SK-MEL-5 (cell line): ENCODE results near the gene LY6G6F. TPM values are rescaled to one million over a fixed set of nuclear protein-coding genes. Genes with fewer than 3 reads are reported as not detected.
"Not testable (repeated sequence)": the region's sequence is repeated elsewhere in the genome, so short reads cannot be mapped to it uniquely, and the experiment has no call there.

Source experiments
- DNase-seq: peaks from one replicate; pipeline ENCODE4 v3.0.0-alpha.2; 2016; ENCODE audit warnings: low read depth, low spot score
- in situ Hi-C: cut with HindIII; loops from 2 replicates; pipeline ENCODE4 v1.10.0; 2016; ENCODE audit warnings: low sequenced_read_pairs, high pct_unique_total_duplicates, low pct_unique_long_range_greater_than_20kb
- total RNA-seq: library from RNA; depleted of rRNA; stranded (reverse); fragments of >200 nt; shearing (Covaris generic); gene quantifications from 2 replicates; pipeline ENCODE4 v1.2.3, GENCODE V29; 2014

The LY6G6F gene
- total RNA-seq, 1 experiment from 2014 or later, result not detected

GRCh38 chr6:31692353-31692752 lies 14.3 kb upstream of the LY6G6F start:
- DNase-seq, result no peak
- in situ Hi-C loops, result no loop called here

DNA sequence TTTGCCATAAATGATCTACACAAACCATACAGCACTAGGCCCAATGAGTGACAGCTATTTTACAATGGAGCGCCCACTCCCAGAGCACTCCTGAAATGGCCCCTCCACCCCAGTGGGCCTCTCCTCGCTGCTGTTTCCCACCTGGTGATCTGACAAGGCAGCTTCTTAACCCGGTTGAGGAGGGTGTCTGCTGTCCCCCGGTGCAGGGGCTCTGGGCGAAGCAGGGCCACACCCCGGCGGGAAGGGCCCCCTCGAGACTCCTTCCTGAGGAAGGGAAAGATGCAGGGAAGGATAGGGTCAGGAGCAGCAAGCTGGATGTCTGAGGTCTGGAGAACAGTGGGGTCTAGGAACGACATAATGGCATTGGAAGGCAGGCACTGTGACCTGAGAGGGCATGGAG lies 13.8 kb upstream of the LY6G6F start:
- in situ Hi-C loops, result no loop called here
- DNase-seq, result no peak

DNA sequence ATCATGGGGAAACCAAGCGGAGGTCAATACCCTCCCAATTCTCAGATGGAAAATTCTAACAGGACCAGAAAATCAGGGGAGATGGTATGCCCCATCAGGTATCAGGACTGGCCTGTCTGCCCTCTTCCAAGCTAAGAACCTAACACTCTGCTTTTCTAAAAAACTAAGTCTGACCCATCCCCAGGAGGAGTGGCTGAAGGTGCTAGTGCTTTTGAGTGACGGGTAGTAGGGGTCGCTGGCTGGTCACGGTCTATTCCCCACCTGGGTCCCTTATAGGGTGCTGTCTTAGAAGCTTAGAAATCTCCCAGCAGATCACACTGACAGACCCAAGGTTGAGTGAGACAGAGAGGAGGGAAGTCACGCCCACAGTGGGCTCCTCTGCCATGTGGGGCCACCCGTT lies 13.1 kb upstream of the LY6G6F start:
- in situ Hi-C loops, result no loop called here
- DNase-seq, result no peak

DNA sequence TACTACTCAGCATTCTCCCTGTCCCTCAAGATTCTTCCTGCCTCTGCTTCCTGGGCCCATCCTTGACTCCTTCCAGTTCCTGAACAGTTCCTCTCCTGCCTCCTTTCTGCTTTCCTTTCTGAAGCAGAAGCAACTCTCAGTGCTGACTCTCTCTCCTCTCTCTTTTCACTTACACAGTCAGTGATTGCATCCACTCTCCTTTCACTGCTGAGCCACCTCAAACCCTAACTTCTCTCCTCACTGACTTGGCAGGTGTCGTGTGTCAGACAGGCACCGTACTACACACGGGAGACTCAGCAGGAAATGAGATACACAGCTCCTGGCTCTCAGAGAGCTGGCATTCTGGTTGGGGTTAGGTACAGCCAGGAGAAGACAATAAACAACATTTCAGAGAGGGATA lies 9.1 kb upstream of the LY6G6F start:
- in situ Hi-C loops, result no loop called here
- no peak for DNase-seq

DNA sequence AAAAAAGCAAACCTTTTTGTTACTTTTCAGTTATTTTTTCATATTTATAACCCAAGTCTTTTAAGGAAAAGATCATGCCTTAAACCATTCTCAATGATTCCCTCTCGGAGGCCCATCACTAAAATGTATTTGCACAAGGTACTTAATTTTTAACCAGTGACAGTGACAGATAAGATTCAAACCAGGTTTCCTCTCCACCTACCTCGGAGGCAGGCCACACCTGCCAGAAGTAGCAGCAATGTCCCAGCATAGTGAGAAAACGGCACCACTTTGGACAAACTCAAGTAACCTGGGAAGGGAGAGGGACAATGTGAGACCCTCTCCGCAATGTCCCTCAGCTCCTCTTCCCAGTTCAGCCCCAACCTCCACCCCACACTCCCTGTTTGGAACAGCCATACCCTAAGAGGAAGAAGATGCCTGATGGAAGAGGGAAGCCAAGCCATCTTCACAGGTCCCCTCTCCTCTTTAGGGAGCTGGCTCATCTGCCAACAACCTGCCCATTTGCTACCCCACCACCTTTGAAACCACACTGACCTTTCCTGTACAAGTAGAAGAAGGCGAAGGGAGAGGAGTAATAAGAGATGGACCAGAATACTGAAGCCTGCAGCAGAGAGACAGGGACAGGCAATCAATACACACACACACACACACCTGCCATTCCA lies 5.8 kb upstream of the LY6G6F start:
- DNase-seq, result no peak
- in situ Hi-C loops, result no loop called here

GRCh38 chr6:31701666-31702404 lies 4.8 kb upstream of the LY6G6F start:
- no peak for DNase-seq
- in situ Hi-C loops, result no loop called here

GRCh38 chr6:31702405-31702818 lies 4.3 kb upstream of the LY6G6F start:
- peak; percentile 4 for DNase-seq
- in situ Hi-C loops, result no loop called here

GRCh38 chr6:31702819-31703716 lies 3.6 kb upstream of the LY6G6F start, which contains the start of gene ABHD16A:
Gene ABHD16A (minus strand): TSS chr6:31703324. CDS start chr6:31703281, 43 bp downstream.
- DNase-seq, result peak; percentile 98
- in situ Hi-C loops, result no loop called here

GRCh38 chr6:31705931-31706330 lies 735 bp upstream of the LY6G6F start:
- DNase-seq, result no peak
- in situ Hi-C loops, result no loop called here

GRCh38 chr6:31707701-31708100 lies 1.0 kb downstream of the LY6G6F start:
- no peak for DNase-seq
- in situ Hi-C loops, result no loop called here

GRCh38 chr6:31708224-31708623 lies 1.6 kb downstream of the LY6G6F start:
- in situ Hi-C loops, result no loop called here

GRCh38 chr6:31709157-31709556 lies 2.5 kb downstream of the LY6G6F start:
- DNase-seq, in situ Hi-C loops: not testable (repeated sequence)

More at GRCh38 chr6:31708224-31708623, 1.6 kb downstream of the LY6G6F start:
- DNase-seq, result no peak

DNA sequence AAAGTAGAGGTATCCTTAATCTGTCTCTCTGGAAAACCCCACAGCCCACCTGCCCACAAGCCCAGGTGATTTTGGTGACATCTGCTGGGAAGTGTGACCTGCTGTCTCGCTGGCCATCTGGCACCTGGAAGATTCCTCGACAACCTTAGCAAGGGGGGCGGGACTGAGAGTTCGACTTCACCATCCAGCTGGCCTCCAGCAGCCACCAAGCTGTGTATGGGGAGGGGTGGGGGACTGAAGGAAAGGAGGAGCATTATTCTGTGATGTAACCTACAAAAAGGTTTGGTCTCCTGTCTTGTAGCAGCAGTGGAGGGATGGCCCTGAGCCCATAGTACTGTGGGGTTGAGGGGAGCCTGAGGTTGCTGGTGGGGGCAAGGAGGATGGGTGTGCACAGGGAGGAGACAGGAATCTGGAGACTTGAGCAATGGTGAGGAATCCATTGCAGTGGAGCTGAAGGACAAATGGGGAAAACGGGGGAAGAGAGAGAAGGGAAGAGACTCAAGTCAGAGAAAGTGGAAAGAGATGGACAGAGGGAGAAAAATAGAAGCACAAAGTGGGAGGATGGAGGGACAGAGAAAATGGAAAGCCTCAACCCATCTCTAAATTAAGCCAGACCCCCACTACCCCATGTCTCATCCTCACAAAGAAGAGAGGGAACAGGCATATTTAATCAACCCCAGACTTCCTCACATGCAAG lies 4.0 kb downstream of the LY6G6F start:
- in situ Hi-C loops, result no loop called here
- no peak for DNase-seq

GRCh38 chr6:31711233-31711632 lies 4.6 kb downstream of the LY6G6F start:
- in situ Hi-C loops, result no loop called here
- no peak for DNase-seq

GRCh38 chr6:31712296-31712695 lies 5.6 kb downstream of the LY6G6F start:
- in situ Hi-C loops, result no loop called here
- peak; percentile 17 for DNase-seq

DNA sequence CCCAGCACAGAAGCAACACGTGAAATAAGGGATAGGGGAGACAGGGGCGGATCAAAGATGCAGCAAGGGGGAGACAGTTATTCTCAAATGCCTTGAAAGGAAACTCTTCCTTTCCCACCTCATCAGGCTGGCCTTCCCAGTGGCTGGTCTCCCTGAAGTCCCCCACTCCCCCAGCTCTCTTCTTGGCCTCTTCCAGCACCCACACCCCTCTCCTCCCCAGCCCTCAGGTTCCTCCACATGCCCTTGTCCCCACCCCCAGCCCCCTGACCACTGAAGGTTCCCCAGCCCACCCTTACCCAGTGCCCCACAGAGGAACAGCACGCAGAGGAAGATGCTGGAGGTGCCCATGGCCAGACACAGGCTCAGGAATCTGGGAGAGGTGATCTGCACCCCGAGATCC lies 6.8 kb downstream of the LY6G6F start:
- DNase-seq, result no peak
- in situ Hi-C loops, result no loop called here

GRCh38 chr6:31713991-31714684 lies 7.5 kb downstream of the LY6G6F start:
- DNase-seq, result no peak
- in situ Hi-C loops, result no loop called here
